Testis (tissue), 3 donors: ENCODE measurements around the gene POLN. TPM values are rescaled to one million over a fixed set of nuclear protein-coding genes. Genes with fewer than 3 reads are reported as not detected.

ENCODE experiments used
- DNase-seq: peaks from one replicate; pipeline ENCODE4 v3.0.0-alpha.2; 2019
- H3K27ac ChIP-seq, 2 donors: fragments of 200-600 bp; sonication (generic); one replicate each; pipeline ENCODE4 v1.5.1; 2019
- H3K27me3 ChIP-seq: fragments of 200-600 bp; sonication (generic); one replicate; pipeline ENCODE4 v1.5.1; 2019
- H3K36me3 ChIP-seq: fragments of 200-600 bp; sonication (generic); one replicate; pipeline ENCODE4 v1.5.1; 2017; ENCODE audit warnings: low read depth; ENCODE audit errors: missing control alignments
- H3K4me1 ChIP-seq: fragments of 200-600 bp; sonication (generic); one replicate; pipeline ENCODE4 v1.5.1; 2019
- H3K4me3 ChIP-seq, 2 donors: fragments of 200-600 bp; sonication (generic); one replicate each; pipeline ENCODE4 v1.5.1; 2017 to 2019
- H3K9me3 ChIP-seq: fragments of 200-600 bp; sonication (generic); one replicate; pipeline ENCODE4 v1.5.1; 2017
- CTCF ChIP-seq, 3 experiments: fragments of 450-650 bp in 2 of 3; fragments of 200-600 bp in 1 of 3; sonication (generic) in 1 of 3; IDR thresholded peaks; one replicate each; pipeline ENCODE4 v1.5.1; 2016 to 2019; ENCODE audit warnings: antibody characterized with exemption in 3 of 3, mild to moderate bottlenecking in 2 of 3, moderate library complexity in 1 of 3
- POLR2A ChIP-seq: fragments of 450-650 bp; IDR thresholded peaks from one replicate; pipeline ENCODE4 v1.6.1; 2017; ENCODE audit warnings: antibody characterized with exemption, mild to moderate bottlenecking, moderate library complexity
- WGBS, 2 donors: methylation state at CpG; one replicate each; pipeline ENCODE4 v1.1.5; 2018; 5-methylcytosine and 5-hydroxymethylcytosine counted together
- intact Hi-C: fragments of 100-400 bp; cut with DNase I; formaldehyde crosslinking; loops from one replicate; pipeline ENCODE4 v1.15.1; 2023; ENCODE audit warnings: low total_unique reads
- polyA plus RNA-seq: library from polyadenylated mRNA; stranded (reverse); fragments of 350-450 nt; fragmentation: Illumina TruSeq; extraction: RNeasy Lipid Tissue Mini Kit (QIAGEN cat#74804); gene quantifications from one replicate; pipeline ENCODE4 v1.2.3, GENCODE V29; 2014; ENCODE audit warnings: low read depth, low replicate concordance; ENCODE audit not compliant: insufficient read depth
- total RNA-seq, 2 donors: library from RNA; depleted of rRNA; stranded (reverse); fragments of >200 nt; gene quantifications; one replicate each; pipeline ENCODE4 v1.2.3, GENCODE V29; 2016

Gene POLN
- total and polyA plus RNA-seq, 3 donors from 2014 or later: 12.2 to 23.7 (median 22.9) TPM

GRCh38 chr4:2249526-2250356 is 7.8 kb upstream of the POLN start:
- TF ChIP-seq POLR2A (no peak), CTCF (IDR thresholded peaks at IDR 0.05) (no peak)
- Histone ChIP-seq H3K4me1 (peaks cover 11% of the 10 kb centered on the region), H3K4me3 (no peak overlapping the region), H3K36me3 (no peaks in the 10 kb centered on the region), H3K9me3 (no peaks in the 10 kb centered on the region), H3K27ac (no peak overlapping the region), H3K27me3 (no peaks in the 10 kb centered on the region)
- DNase-seq: peak; percentile 11
- WGBS, 2 donors: 86 to 91% methylated on average over 16 to 26 of the region's 26 CpGs
- intact Hi-C loops: no loop called here

GRCh38 chr4:2248821-2249261 is 6.9 kb upstream of the POLN start:
- peak; percentile 13 for DNase-seq
- Histone ChIP-seq H3K4me3 (no peak overlapping the region), H3K9me3 (no peaks in the 10 kb centered on the region), H3K4me1 (peaks cover 13% of the 10 kb centered on the region), H3K27me3 (no peaks in the 10 kb centered on the region), H3K36me3 (no peaks in the 10 kb centered on the region), H3K27ac (no peak overlapping the region)
- TF ChIP-seq POLR2A: no peak
- TF ChIP-seq CTCF (IDR thresholded peaks at IDR 0.05): no peak
- intact Hi-C loops: no loop called here
- 74 to 77% methylated on average over 7 to 10 of the region's 10 CpGs for WGBS, 2 donors

GRCh38 chr4:2248044-2248780 is 6.3 kb upstream of the POLN start:
- no peak overlapping the region for H3K4me3 ChIP-seq
- no peaks in the 10 kb centered on the region for H3K36me3 ChIP-seq
- H3K4me1 ChIP-seq: peaks cover 20% of the 10 kb centered on the region
- no peak overlapping the region for H3K27ac ChIP-seq
- no peak for DNase-seq
- intact Hi-C loops: no loop called here
- TF ChIP-seq POLR2A (no peak), CTCF (IDR thresholded peaks at IDR 0.05) (no peak)
- no peaks in the 10 kb centered on the region for H3K27me3 ChIP-seq
- 81% methylated on average over 15 to 21 of the region's 21 CpGs for WGBS, 2 donors
- no peaks in the 10 kb centered on the region for H3K9me3 ChIP-seq

- Histone ChIP-seq H3K27ac (no peak overlapping the region), H3K4me1 (peaks cover 21% of the 10 kb centered on the region), H3K9me3 (no peaks in the 10 kb centered on the region), H3K27me3 (no peaks in the 10 kb centered on the region), H3K4me3 (no peak overlapping the region), H3K36me3 (no peaks in the 10 kb centered on the region)
- 77 to 88% methylated on average over 10 to 42 of the region's 42 CpGs for WGBS, 2 donors
- no peak for TF ChIP-seq CTCF (IDR thresholded peaks at IDR 0.05)
- DNase-seq: peak; percentile 12
- intact Hi-C loops: no loop called here
These were observed 5.5 kb upstream of the POLN start for GRCh38 chr4:2247128-2248043.
